Measurements from ENCODE around the gene ARL15. TPM values are rescaled to one million over a fixed set of nuclear protein-coding genes. Genes with fewer than 3 reads are reported as not detected.

ARL15 gene
- total and polyA plus RNA-seq, 4 donors = 5.0 to 24.8 (median 13.3) TPM

DNA sequence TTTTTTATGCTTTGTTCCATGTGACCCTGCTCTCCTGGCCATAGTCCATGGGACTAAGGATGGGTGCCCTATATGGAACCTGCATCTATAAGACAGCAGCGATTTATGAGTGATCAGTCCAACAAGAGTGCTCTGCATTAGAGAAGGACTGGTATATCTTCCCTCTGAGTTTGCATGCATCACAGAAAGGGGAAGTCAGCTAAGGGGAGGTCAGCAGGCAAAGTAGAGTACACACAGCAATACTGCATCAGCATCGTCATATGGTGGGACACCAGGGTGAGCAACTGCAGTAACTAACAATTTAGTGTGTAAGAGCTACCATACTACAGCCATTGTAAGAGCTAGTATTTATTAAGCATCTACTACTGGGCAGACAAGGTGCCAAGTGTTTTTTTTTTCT, 438.6 kb downstream of the ARL15 start:
- Histone ChIP-seq H3K36me3 (ENCODE audit: control insufficient read depth in 4 of 4, insufficient read depth in 3 of 4, low read depth in 1 of 4, low read length in 3 of 4) (no peaks in the 10 kb centered on the region), H3K27ac (ENCODE audit: low read depth in 1 of 2, low read length in 2 of 2) (no peak overlapping the region), H3K9ac (ENCODE audit: low read depth in 1 of 2, low read length in 2 of 2) (no peak overlapping the region), H3K4me1 (ENCODE audit: control insufficient read depth in 4 of 4, insufficient read depth in 4 of 4, low read length in 3 of 4) (peaks cover 0 to 18% (median 13%) of the 10 kb centered on the region in 4 donors), H3K9me3 (ENCODE audit: control insufficient read depth in 4 of 4, low read length in 3 of 4) (no peaks in the 10 kb centered on the region), H3K27me3 (ENCODE audit: control insufficient read depth in 4 of 4, insufficient read depth in 4 of 4, low read length in 3 of 4) (no peaks in the 10 kb centered on the region), H3K4me3 (ENCODE audit: low read depth in 1 of 3, low read length in 3 of 3) (no peak overlapping the region)
- DNase-seq (ENCODE audit: low spot score) = no peak
- WGBS = 93% methylated on average over 2 of the region's 2 CpGs
- TF ChIP-seq ZBTB33 (IDR thresholded peaks at IDR 0.05) (no peak), RAD21 (IDR thresholded peaks at IDR 0.05) (no peak), NR2F2 (IDR thresholded peaks at IDR 0.05) (no peak), EGR1 (IDR thresholded peaks at IDR 0.05; ENCODE audit: low read depth in 2 of 2) (no peak), RXRA (IDR thresholded peaks at IDR 0.05) (no peak), FOXA2 (IDR thresholded peaks at IDR 0.05) (no peak), ATF3 (IDR thresholded peaks at IDR 0.05) (no peak), FOXA1 (IDR thresholded peaks at IDR 0.05) (no peak), YY1 (IDR thresholded peaks at IDR 0.05) (no peak), GABPA (IDR thresholded peaks at IDR 0.05 in 1 of 2, conservative IDR thresholded peaks at IDR 0.05 in 1 of 2) (no peak), HNF4A (conservative IDR thresholded peaks at IDR 0.05) (no peak), CTCF (IDR thresholded peaks at IDR 0.05; ENCODE audit: low read depth, low read length, missing input control) (no peak), JUND (IDR thresholded peaks at IDR 0.05) (no peak), TAF1 (conservative IDR thresholded peaks at IDR 0.05) (no peak), HNF4G (IDR thresholded peaks at IDR 0.05) (no peak), SP1 (IDR thresholded peaks at IDR 0.05) (no peak)
- TF ChIP-seq, protein P1, sequence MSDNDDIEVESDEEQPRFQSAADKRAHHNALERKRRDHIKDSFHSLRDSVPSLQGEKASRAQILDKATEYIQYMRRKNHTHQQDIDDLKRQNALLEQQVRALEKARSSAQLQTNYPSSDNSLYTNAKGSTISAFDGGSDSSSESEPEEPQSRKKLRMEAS (IDR thresholded peaks at IDR 0.05) = no peak
- TF ChIP-seq, protein P2, sequence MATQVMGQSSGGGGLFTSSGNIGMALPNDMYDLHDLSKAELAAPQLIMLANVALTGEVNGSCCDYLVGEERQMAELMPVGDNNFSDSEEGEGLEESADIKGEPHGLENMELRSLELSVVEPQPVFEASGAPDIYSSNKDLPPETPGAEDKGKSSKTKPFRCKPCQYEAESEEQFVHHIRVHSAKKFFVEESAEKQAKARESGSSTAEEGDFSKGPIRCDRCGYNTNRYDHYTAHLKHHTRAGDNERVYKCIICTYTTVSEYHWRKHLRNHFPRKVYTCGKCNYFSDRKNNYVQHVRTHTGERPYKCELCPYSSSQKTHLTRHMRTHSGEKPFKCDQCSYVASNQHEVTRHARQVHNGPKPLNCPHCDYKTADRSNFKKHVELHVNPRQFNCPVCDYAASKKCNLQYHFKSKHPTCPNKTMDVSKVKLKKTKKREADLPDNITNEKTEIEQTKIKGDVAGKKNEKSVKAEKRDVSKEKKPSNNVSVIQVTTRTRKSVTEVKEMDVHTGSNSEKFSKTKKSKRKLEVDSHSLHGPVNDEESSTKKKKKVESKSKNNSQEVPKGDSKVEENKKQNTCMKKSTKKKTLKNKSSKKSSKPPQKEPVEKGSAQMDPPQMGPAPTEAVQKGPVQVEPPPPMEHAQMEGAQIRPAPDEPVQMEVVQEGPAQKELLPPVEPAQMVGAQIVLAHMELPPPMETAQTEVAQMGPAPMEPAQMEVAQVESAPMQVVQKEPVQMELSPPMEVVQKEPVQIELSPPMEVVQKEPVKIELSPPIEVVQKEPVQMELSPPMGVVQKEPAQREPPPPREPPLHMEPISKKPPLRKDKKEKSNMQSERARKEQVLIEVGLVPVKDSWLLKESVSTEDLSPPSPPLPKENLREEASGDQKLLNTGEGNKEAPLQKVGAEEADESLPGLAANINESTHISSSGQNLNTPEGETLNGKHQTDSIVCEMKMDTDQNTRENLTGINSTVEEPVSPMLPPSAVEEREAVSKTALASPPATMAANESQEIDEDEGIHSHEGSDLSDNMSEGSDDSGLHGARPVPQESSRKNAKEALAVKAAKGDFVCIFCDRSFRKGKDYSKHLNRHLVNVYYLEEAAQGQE (IDR thresholded peaks at IDR 0.05) = no peak

All from liver (tissue), 9 donors.